ENCODE results near the gene MMEL1.
"Not testable (repeated sequence)": the region's sequence is repeated elsewhere in the genome, so short reads cannot be mapped to it uniquely, and the experiment has no call there.

Gene MMEL1

DNA sequence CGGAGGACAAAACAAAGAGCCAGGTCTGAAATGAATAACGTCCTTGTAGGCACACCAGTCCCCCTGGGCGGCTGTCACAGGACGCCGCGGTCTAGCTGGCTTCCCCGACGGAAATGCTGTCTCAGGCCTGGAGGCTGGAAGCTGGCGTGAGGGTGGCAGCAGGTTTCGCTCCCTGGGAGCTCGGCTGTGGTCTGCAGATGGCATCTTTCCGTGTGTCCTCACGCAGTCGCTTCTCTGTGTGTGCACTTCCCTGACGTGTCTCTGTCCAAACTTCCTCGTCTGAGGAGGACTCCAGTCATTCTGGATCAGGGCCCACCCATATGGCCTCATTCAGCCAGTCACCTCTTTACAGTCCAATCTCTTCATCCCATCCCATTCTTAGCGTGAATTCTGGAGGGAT is 62.5 kb downstream of the MMEL1 start:
- H3K27ac ChIP-seq (ENCODE audit: insufficient read depth, low read depth, low read length, poor library complexity, severe bottlenecking) = no peak overlapping the region
- H3K4me1 ChIP-seq (ENCODE audit: control insufficient read depth, insufficient read depth, low read length) = no peaks in the 10 kb centered on the region
- no peaks in the 10 kb centered on the region for H3K9me3 ChIP-seq (ENCODE audit: control insufficient read depth, low read length)
- H3K36me3 ChIP-seq (ENCODE audit: control insufficient read depth, insufficient read depth, low read length) = no peaks in the 10 kb centered on the region
- 90 to 92% methylated on average over 17 of the region's 17 CpGs for WGBS, 2 experiments
- H3K27me3 ChIP-seq (ENCODE audit: control insufficient read depth, insufficient read depth, low read length, poor library complexity, severe bottlenecking) = no peaks in the 10 kb centered on the region
- no peak overlapping the region for H3K4me3 ChIP-seq (ENCODE audit: insufficient read depth, low read depth, low read length)

DNA sequence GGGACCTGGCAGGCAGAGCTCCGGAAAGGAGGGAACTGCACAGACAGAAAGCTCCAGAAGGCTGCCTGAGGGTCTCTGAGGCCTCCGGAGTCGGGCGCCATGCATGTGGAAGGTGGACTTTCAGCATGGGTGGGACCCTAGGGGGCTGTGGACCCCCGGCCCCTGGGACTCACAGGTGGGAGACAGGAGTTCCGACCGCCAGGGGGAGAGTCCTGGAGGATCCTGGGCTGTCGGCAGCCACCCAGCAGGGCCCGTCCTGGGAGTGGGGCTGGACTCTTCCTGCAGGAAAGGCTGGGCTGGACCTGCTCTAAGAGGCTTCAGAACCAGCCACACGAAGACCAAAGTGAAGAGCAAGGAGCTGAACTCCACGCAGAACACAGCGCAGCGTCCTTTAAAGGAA is 63.1 kb downstream of the MMEL1 start:
- not testable (repeated sequence) for H3K4me3 ChIP-seq (ENCODE audit: insufficient read depth, low read depth, low read length); H3K27me3 ChIP-seq (ENCODE audit: control insufficient read depth, insufficient read depth, low read length, poor library complexity, severe bottlenecking); H3K4me1 ChIP-seq (ENCODE audit: control insufficient read depth, insufficient read depth, low read length); H3K27ac ChIP-seq (ENCODE audit: insufficient read depth, low read depth, low read length, poor library complexity, severe bottlenecking); H3K36me3 ChIP-seq (ENCODE audit: control insufficient read depth, insufficient read depth, low read length); H3K9me3 ChIP-seq (ENCODE audit: control insufficient read depth, low read length)
- WGBS, 2 experiments = 88 to 89% methylated on average over 13 of the region's 13 CpGs

DNA sequence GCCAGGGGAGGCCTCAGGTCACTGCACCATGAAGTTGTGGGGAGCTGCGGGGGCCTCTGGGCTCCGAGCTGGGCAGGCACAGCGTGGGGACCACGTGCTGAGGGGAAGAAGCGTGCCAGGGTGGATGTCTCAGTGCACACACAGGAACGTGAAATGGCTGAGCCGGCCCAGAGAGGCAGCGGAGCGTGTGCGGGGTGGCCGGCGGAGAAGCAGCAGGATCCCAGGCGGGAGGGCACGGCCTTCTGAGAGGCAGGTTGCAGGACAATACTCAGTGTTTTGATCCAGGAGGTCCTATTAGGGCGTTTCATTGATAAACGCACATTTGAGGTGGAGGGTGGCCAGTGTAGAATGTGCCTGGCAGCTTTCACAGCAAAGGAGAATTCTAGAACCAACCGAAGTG is 63.8 kb downstream of the MMEL1 start:
- H3K36me3 ChIP-seq (ENCODE audit: control insufficient read depth, insufficient read depth, low read length) = no peaks in the 10 kb centered on the region
- WGBS, 2 experiments = 91% methylated on average over 16 of the region's 17 CpGs
- H3K27me3 ChIP-seq (ENCODE audit: control insufficient read depth, insufficient read depth, low read length, poor library complexity, severe bottlenecking) = no peaks in the 10 kb centered on the region
- no peak overlapping the region for H3K4me3 ChIP-seq (ENCODE audit: insufficient read depth, low read depth, low read length)
- H3K4me1 ChIP-seq (ENCODE audit: control insufficient read depth, insufficient read depth, low read length) = no peaks in the 10 kb centered on the region
- no peak overlapping the region for H3K27ac ChIP-seq (ENCODE audit: insufficient read depth, low read depth, low read length, poor library complexity, severe bottlenecking)
- H3K9me3 ChIP-seq (ENCODE audit: control insufficient read depth, low read length) = no peaks in the 10 kb centered on the region

DNA sequence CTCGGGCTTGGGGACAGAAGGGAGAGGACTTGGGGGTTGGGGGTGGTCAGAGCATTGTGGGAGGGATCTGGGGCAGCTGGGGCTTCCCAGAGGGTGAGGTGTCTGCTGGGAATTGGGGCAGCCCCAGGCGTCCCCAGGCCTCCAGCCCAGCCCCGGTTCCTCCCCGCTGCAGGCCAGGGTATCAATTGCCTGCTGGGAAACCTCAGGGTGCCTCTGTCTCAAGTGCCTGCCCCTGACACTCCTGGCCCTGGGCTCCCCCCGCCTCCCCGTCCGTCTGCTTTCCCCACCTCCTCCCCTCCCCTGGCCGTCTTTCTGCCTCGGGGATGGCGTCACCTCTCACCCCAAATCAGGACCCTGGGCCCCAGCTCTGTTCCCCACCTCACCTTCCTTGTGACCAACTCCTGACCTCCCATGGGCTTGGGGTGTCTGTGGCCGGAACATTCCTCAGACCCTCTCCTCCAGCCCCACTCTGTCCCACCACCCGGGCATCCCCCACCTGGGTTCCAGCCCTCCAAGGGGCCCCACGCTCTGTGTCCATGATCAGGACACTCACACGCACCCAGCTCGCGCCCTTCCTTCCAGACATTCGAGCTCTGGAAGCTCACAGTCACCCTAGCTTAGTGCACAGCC is 64.5 kb downstream of the MMEL1 start:
- not testable (repeated sequence) for H3K9me3 ChIP-seq (ENCODE audit: control insufficient read depth, low read length); H3K4me3 ChIP-seq (ENCODE audit: insufficient read depth, low read depth, low read length)
- WGBS, 2 experiments = 46 to 58% methylated on average over 6 to 8 of the region's 17 CpGs

DNA sequence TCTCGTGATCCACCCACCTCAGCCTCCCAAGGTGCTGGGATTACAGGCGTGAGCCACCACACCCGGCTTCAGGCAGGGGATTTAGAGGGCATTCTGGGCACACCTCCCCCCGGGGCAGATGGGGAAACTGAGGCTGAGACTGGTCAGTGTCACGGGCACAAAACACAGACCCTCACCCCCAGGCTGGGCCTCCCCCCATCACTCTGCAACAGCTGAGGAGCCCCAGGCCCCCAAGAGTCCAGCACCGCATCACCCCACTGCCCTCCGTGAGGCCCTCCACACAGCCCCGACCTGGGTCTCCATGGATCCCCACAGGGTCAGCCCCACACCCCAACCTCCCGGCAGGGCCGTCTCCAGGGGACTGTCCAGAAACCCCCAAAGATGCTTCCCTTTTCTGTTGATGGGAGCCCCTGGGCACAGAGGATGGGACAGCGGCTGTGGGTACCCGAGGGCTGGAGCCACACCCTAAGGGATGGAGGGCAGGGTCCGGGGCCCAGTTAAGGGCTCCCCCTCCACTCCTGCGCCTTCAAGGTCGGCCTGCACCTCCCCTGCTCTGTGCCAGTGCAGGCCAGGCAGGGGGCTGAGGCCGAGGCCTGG is 65.6 kb downstream of the MMEL1 start:
- peaks cover 5% of the 10 kb centered on the region for H3K4me1 ChIP-seq (ENCODE audit: control insufficient read depth, insufficient read depth, low read length)
- no peaks in the 10 kb centered on the region for H3K9me3 ChIP-seq (ENCODE audit: control insufficient read depth, low read length)
- 91 to 94% methylated on average over 16 of the region's 16 CpGs for WGBS, 2 experiments
- no peak overlapping the region for H3K27ac ChIP-seq (ENCODE audit: insufficient read depth, low read depth, low read length, poor library complexity, severe bottlenecking)
- H3K27me3 ChIP-seq (ENCODE audit: control insufficient read depth, insufficient read depth, low read length, poor library complexity, severe bottlenecking) = no peaks in the 10 kb centered on the region
- no peaks in the 10 kb centered on the region for H3K36me3 ChIP-seq (ENCODE audit: control insufficient read depth, insufficient read depth, low read length)
- no peak overlapping the region for H3K4me3 ChIP-seq (ENCODE audit: insufficient read depth, low read depth, low read length)

More for the DNA sequence above, 64.5 kb downstream of the MMEL1 start:
- H3K27ac ChIP-seq (ENCODE audit: insufficient read depth, low read depth, low read length, poor library complexity, severe bottlenecking); H3K27me3 ChIP-seq (ENCODE audit: control insufficient read depth, insufficient read depth, low read length, poor library complexity, severe bottlenecking); H3K4me1 ChIP-seq (ENCODE audit: control insufficient read depth, insufficient read depth, low read length); H3K36me3 ChIP-seq (ENCODE audit: control insufficient read depth, insufficient read depth, low read length): not testable (repeated sequence)

DNA sequence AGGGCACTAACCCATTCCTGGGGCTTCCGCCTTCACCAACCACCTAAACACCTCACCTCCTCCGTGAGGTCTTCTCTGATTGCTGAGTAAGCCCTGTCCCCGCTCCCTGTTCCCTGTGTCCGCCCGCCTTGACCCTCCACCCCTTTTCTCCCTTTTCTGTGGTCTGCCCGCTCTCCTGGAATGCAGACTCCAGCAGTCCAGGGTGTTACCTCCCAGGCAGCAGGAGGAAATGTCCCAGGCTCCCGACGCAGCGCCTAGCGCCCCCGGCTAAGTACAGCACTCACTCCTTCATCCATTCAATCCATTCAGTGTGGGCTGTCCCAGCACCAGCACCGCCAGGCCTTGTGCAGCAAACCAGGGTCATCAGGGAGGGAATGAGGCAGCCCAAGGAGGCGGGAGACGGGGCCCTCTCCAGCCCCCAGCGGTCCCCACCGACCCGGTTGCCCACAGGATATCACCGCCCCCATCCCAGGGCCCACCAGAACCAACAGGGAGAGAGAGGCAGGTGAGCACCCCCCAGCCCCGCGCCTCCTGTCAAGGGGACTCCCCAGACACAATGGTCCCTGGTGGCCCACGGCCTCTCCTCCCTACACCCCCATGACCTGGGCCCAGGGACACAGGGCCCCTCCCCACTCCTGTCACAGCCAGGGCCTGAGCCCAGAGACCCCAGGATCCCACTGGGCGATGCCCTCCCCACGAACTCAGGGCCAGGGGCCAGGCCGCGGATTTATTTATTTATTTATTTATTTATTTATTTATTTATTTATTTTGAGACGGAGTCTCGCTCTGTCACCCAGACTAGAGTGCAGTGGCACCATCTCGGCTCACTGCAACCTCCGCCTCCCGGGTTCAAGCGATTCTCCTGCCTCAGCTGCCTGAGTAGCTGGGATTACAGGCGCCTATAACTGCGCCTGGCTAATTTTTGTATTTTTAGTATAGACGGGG is 66.4 kb downstream of the MMEL1 start:
- no peaks in the 10 kb centered on the region for H3K27me3 ChIP-seq (ENCODE audit: control insufficient read depth, insufficient read depth, low read length, poor library complexity, severe bottlenecking)
- 89% methylated on average over 30 to 34 of the region's 34 CpGs for WGBS, 2 experiments

DNA sequence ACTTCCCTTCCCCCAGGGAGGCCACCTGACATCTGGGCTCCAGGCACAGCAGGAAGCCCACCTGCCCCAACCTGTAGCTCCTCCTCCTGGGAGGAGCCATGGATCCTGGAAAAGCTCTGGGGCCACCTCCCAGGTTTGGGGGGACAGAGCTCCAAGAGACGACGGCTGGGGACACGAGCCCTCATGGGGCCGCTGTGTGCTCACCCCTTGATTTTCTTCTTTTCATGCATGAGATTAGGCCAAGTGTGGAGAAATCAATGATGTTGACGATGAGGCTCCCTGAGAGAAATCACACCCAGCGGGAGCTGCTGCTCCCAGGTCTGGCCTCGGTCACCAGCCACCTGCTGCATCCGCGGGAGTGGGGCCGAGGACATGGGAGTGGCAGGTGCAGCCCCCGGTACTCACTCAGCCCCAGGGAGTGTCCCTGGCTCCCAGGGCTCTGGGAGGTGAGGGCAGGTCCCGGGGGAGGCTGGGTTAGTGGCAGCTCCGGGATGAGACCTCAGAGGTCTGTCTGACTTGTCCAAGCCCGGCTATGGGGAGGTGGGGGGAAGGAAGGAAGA is 67.9 kb downstream of the MMEL1 start:
- Histone ChIP-seq H3K36me3 (ENCODE audit: control insufficient read depth, insufficient read depth, low read length) (no peaks in the 10 kb centered on the region), H3K9me3 (ENCODE audit: control insufficient read depth, low read length) (no peaks in the 10 kb centered on the region), H3K27ac (ENCODE audit: insufficient read depth, low read depth, low read length, poor library complexity, severe bottlenecking) (no peak overlapping the region), H3K4me3 (ENCODE audit: insufficient read depth, low read depth, low read length) (no peak overlapping the region), H3K4me1 (ENCODE audit: control insufficient read depth, insufficient read depth, low read length) (peaks cover 5% of the 10 kb centered on the region), H3K27me3 (ENCODE audit: control insufficient read depth, insufficient read depth, low read length, poor library complexity, severe bottlenecking) (no peaks in the 10 kb centered on the region)
- WGBS, 2 experiments = 82 to 85% methylated on average over 14 of the region's 14 CpGs

More for the DNA sequence above, 66.4 kb downstream of the MMEL1 start:
- Histone ChIP-seq H3K9me3 (ENCODE audit: control insufficient read depth, low read length) (no peaks in the 10 kb centered on the region), H3K4me1 (ENCODE audit: control insufficient read depth, insufficient read depth, low read length) (peaks cover 5% of the 10 kb centered on the region), H3K36me3 (ENCODE audit: control insufficient read depth, insufficient read depth, low read length) (no peaks in the 10 kb centered on the region), H3K4me3 (ENCODE audit: insufficient read depth, low read depth, low read length) (no peak overlapping the region), H3K27ac (ENCODE audit: insufficient read depth, low read depth, low read length, poor library complexity, severe bottlenecking) (no peak overlapping the region)

DNA sequence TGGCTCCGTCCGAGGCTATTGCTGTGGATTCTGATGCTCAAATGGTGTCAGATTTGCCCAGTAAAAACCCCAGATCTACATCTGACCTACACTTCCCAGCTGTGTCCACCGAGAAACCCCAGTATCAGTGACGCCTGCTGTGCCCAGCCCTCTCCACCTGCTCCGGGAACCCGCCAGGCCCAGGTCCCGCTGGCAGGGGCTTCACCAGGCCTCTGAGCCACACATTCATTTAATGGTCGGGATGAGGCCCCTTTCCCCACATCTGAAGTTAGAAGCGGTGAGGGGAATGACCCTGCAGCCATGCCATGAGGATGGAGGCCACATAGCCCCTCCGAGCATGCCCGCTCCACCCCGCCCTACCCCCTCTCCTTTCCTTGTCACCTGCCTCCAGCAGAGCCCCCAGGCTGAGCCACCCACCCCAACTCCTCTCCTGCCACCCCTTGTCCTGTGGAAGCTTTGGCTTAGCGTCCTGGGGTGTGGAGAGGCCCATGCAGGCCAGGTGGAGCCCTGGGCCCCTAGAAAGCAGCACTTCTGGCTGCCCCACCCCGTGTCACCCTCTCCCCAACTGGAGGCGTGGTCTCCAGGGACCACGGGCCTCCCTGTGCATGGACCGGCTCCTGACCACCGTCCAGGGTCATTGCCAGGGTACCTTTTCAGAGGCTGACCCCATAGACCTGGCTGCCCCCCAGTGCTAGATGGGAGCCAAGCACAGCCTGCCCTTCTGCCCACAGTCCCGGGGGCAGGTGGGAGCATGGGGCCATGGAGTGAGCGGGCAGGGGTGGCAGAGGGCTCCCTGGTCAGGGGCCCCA is 68.6 kb downstream of the MMEL1 start:
- 89% methylated on average over 20 of the region's 20 CpGs for WGBS, 2 experiments
- Histone ChIP-seq H3K27me3 (ENCODE audit: control insufficient read depth, insufficient read depth, low read length, poor library complexity, severe bottlenecking) (no peaks in the 10 kb centered on the region), H3K4me1 (ENCODE audit: control insufficient read depth, insufficient read depth, low read length) (peaks cover 5% of the 10 kb centered on the region), H3K27ac (ENCODE audit: insufficient read depth, low read depth, low read length, poor library complexity, severe bottlenecking) (no peak overlapping the region), H3K9me3 (ENCODE audit: control insufficient read depth, low read length) (no peaks in the 10 kb centered on the region), H3K36me3 (ENCODE audit: control insufficient read depth, insufficient read depth, low read length) (no peaks in the 10 kb centered on the region), H3K4me3 (ENCODE audit: insufficient read depth, low read depth, low read length) (no peak overlapping the region)

DNA sequence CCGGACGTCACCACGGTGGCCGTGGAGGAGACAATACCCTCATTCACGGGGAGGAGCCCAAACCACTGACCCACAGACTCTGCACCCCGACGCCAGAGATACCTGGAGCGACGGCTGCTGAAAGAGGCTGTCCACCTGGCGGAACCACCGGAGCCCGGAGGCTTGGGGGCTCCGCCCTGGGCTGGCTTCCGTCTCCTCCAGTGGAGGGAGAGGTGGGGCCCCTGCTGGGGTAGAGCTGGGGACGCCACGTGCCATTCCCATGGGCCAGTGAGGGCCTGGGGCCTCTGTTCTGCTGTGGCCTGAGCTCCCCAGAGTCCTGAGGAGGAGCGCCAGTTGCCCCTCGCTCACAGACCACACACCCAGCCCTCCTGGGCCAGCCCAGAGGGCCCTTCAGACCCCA is 69.6 kb downstream of the MMEL1 start:
- no peak overlapping the region for H3K4me3 ChIP-seq (ENCODE audit: insufficient read depth, low read depth, low read length)
- H3K27ac ChIP-seq (ENCODE audit: insufficient read depth, low read depth, low read length, poor library complexity, severe bottlenecking) = no peak overlapping the region
- no peaks in the 10 kb centered on the region for H3K9me3 ChIP-seq (ENCODE audit: control insufficient read depth, low read length)
- no peaks in the 10 kb centered on the region for H3K36me3 ChIP-seq (ENCODE audit: control insufficient read depth, insufficient read depth, low read length)
- no peaks in the 10 kb centered on the region for H3K27me3 ChIP-seq (ENCODE audit: control insufficient read depth, insufficient read depth, low read length, poor library complexity, severe bottlenecking)
- WGBS, 2 experiments = 89% methylated on average over 18 of the region's 18 CpGs
- peaks cover 5% of the 10 kb centered on the region for H3K4me1 ChIP-seq (ENCODE audit: control insufficient read depth, insufficient read depth, low read length)
